Cardiac fibroblast (primary cell): ENCODE measurements around the gene RASAL1.

Source experiments
- DNase-seq, 2 donors: peaks; one replicate each; pipeline versions ENCODE4 v3.0.0 to v3.0.0-alpha.2; 2010; ENCODE audit warnings: low read depth in 2 of 2
- H3K4me3 ChIP-seq, 2 donors: replicated peaks in 1 of 2; 1 replicate in 1 of 2; 2 replicates in 1 of 2; pipeline ENCODE4 v1.5.1; 2011; ENCODE audit warnings: low read depth in 2 of 2, low read length in 2 of 2, mild to moderate bottlenecking in 2 of 2, moderate library complexity in 1 of 2
- CTCF ChIP-seq: IDR thresholded peaks from one replicate; pipeline ENCODE4 v1.5.1; 2011; ENCODE audit warnings: low read depth, mild to moderate bottlenecking, low read length, inconsistent platforms

RASAL1 gene

GRCh38 chr12:113109360-113109759 lies 26.2 kb downstream of the RASAL1 start:
- no peak for TF ChIP-seq CTCF
- no peak overlapping the region for H3K4me3 ChIP-seq
- DNase-seq = no peak

GRCh38 chr12:113108308-113108707 lies 27.3 kb downstream of the RASAL1 start:
- DNase-seq = no peak
- no peak for TF ChIP-seq CTCF
- H3K4me3 ChIP-seq = no peak overlapping the region

- no peak for DNase-seq
- no peak overlapping the region for H3K4me3 ChIP-seq
- TF ChIP-seq CTCF = no peak
Observed at GRCh38 chr12:113106361-113106760, 29.2 kb downstream of the RASAL1 start.

GRCh38 chr12:113105606-113106271 lies 29.8 kb downstream of the RASAL1 start:
- no peak for TF ChIP-seq CTCF
- H3K4me3 ChIP-seq = no peak overlapping the region

GRCh38 chr12:113104953-113105510 lies 30.5 kb downstream of the RASAL1 start:
- no peak for TF ChIP-seq CTCF
- no peak for DNase-seq
- H3K4me3 ChIP-seq = no peak overlapping the region

More at GRCh38 chr12:113105606-113106271, 29.8 kb downstream of the RASAL1 start:
- no peak for DNase-seq

- no peak for DNase-seq
- no peak overlapping the region for H3K4me3 ChIP-seq
Observed at GRCh38 chr12:113103756-113104450, 31.7 kb downstream of the RASAL1 start.

More at GRCh38 chr12:113103756-113104450, 31.7 kb downstream of the RASAL1 start:
- TF ChIP-seq CTCF = no peak
